H9 (cell line): ENCODE data around the gene NHSL1. TPM values are rescaled to one million over a fixed set of nuclear protein-coding genes. Genes with fewer than 3 reads are reported as not detected.

Source experiments
- DNase-seq: peaks from one replicate; pipeline ENCODE4 v3.0.0-alpha.2; 2017
- H2AFZ ChIP-seq: one replicate; pipeline ENCODE4 v1.6.1; 2013; ENCODE audit warnings: mild to moderate bottlenecking, low read length, control low read depth, moderate library complexity
- H2AK5ac ChIP-seq: 2 replicates; pipeline ENCODE4 v1.6.1; 2013; ENCODE audit warnings: low read length, control low read depth, mixed read lengths; ENCODE audit not compliant: insufficient read length
- H2BK120ac ChIP-seq: one replicate; pipeline ENCODE4 v1.6.1; 2013; ENCODE audit warnings: low read depth, mild to moderate bottlenecking, low read length, control low read depth, inconsistent platforms; ENCODE audit not compliant: poor library complexity, severe bottlenecking
- H2BK12ac ChIP-seq: 2 replicates; pipeline ENCODE4 v1.6.1; 2013; ENCODE audit warnings: low read length, control low read depth, mixed read lengths, low read depth; ENCODE audit not compliant: insufficient read length
- H2BK15ac ChIP-seq: 2 replicates; pipeline ENCODE4 v1.6.1; 2013; ENCODE audit warnings: low read depth, low read length, control low read depth
- H2BK20ac ChIP-seq: one replicate; pipeline ENCODE4 v1.6.1; 2013; ENCODE audit warnings: low read depth, mild to moderate bottlenecking, low read length, control low read depth, inconsistent platforms; ENCODE audit not compliant: poor library complexity, severe bottlenecking
- H2BK5ac ChIP-seq: 2 replicates; pipeline ENCODE4 v1.6.1; 2013; ENCODE audit warnings: low read length, control low read depth, mixed read lengths; ENCODE audit not compliant: insufficient read length
- H3K14ac ChIP-seq: 2 replicates; pipeline ENCODE4 v1.6.1; 2013; ENCODE audit warnings: low read length, control low read depth; ENCODE audit not compliant: insufficient read depth
- H3K18ac ChIP-seq: 2 replicates; pipeline ENCODE4 v1.6.1; 2013; ENCODE audit warnings: low read depth, mild to moderate bottlenecking, mixed read lengths, low read length, control low read depth; ENCODE audit not compliant: insufficient read length
- H3K23ac ChIP-seq: 2 replicates; pipeline ENCODE4 v1.6.1; 2013; ENCODE audit warnings: low read length, control low read depth, mixed read lengths, low read depth; ENCODE audit not compliant: insufficient read length
- H3K23me2 ChIP-seq: 2 replicates; pipeline ENCODE4 v1.6.1; 2013; ENCODE audit warnings: low read depth, mild to moderate bottlenecking, mixed read lengths, low read length, control low read depth; ENCODE audit not compliant: insufficient read length, poor library complexity, severe bottlenecking
- H3K27ac ChIP-seq: 2 replicates; pipeline ENCODE4 v1.5.1; 2013; ENCODE audit warnings: low read length, control low read depth, mixed read lengths, low read depth; ENCODE audit not compliant: insufficient read length
- H3K27me3 ChIP-seq: 2 replicates; pipeline ENCODE4 v1.6.1; 2013; ENCODE audit warnings: low read length, control low read depth, inconsistent platforms; ENCODE audit not compliant: insufficient read depth
- H3K4ac ChIP-seq: 2 replicates; pipeline ENCODE4 v1.6.1; 2013; ENCODE audit warnings: low read depth, mild to moderate bottlenecking, control low read depth, inconsistent platforms, low read length, moderate library complexity
- H3K4me1 ChIP-seq: 2 replicates; pipeline ENCODE4 v1.6.1; 2013; ENCODE audit warnings: low read length, control low read depth, inconsistent platforms; ENCODE audit not compliant: insufficient read depth
- H3K4me2 ChIP-seq: 2 replicates; pipeline ENCODE4 v1.6.1; 2013; ENCODE audit warnings: low read length, control low read depth, mixed read lengths; ENCODE audit not compliant: insufficient read length, insufficient read depth
- H3K56ac ChIP-seq: 2 replicates; pipeline ENCODE4 v1.6.1; 2013; ENCODE audit warnings: low read depth, mild to moderate bottlenecking, mixed read lengths, low read length, control low read depth; ENCODE audit not compliant: insufficient read length
- H3K79me1 ChIP-seq: 2 replicates; pipeline ENCODE4 v1.6.1; 2013; ENCODE audit warnings: low read depth, mild to moderate bottlenecking, moderate library complexity, low read length, control low read depth, inconsistent platforms; ENCODE audit not compliant: insufficient read depth, poor library complexity, severe bottlenecking
- H3K79me2 ChIP-seq: 2 replicates; pipeline ENCODE4 v1.6.1; 2013; ENCODE audit warnings: low read length, control low read depth, inconsistent platforms; ENCODE audit not compliant: insufficient read depth
- H3K9ac ChIP-seq: 2 replicates; pipeline ENCODE4 v1.6.1; 2013; ENCODE audit warnings: low read length, control low read depth, mixed read lengths; ENCODE audit not compliant: insufficient read length; ENCODE audit errors: extremely low read depth
- H3K9me3 ChIP-seq: one replicate; pipeline ENCODE4 v1.6.1; 2013; ENCODE audit warnings: low read depth, low read length, inconsistent platforms; ENCODE audit not compliant: control insufficient read depth
- H3T11ph ChIP-seq: one replicate; pipeline ENCODE4 v1.6.1; 2013; ENCODE audit warnings: mild to moderate bottlenecking, low read length, control low read depth, inconsistent platforms
- H4K20me1 ChIP-seq: one replicate; pipeline ENCODE4 v1.6.1; 2013; ENCODE audit not compliant: control insufficient read depth, insufficient read length, insufficient read depth
- H4K5ac ChIP-seq: 2 replicates; pipeline ENCODE4 v1.6.1; 2013; ENCODE audit warnings: low read depth, mild to moderate bottlenecking, mixed read lengths, low read length, control low read depth; ENCODE audit not compliant: insufficient read length
- H4K8ac ChIP-seq: replicated peaks from 2 replicates; pipeline ENCODE4 v1.6.1; 2013; ENCODE audit warnings: low read length, control low read depth, mixed read lengths, low read depth; ENCODE audit not compliant: insufficient read length
- H4K91ac ChIP-seq: 2 replicates; pipeline ENCODE4 v1.6.1; 2013; ENCODE audit warnings: low read depth, mild to moderate bottlenecking, moderate library complexity, mixed read lengths, low read length, control low read depth; ENCODE audit not compliant: insufficient read length
- H3K27ac Mint-ChIP-seq, 3 experiments: 2 replicates in 2 of 3; 3 replicates in 1 of 3; pipeline ENCODE4 v1.8.0; 2020 to 2021; ENCODE audit warnings: mixed read lengths in 3 of 3, mild to moderate bottlenecking in 1 of 3, moderate library complexity in 1 of 3
- H3K27me3 Mint-ChIP-seq: 2 replicates; pipeline ENCODE4 v1.8.0; 2021; ENCODE audit warnings: low read depth, mild to moderate bottlenecking, moderate library complexity, mixed read lengths
- H3K36me3 Mint-ChIP-seq, 3 experiments: 2 replicates in 2 of 3; 3 replicates in 1 of 3; pipeline ENCODE4 v1.8.0; 2020 to 2021; ENCODE audit warnings: low read depth in 3 of 3, mixed read lengths in 3 of 3; ENCODE audit not compliant: insufficient read depth in 1 of 3
- H3K4me1 Mint-ChIP-seq, 2 experiments: 2 replicates each; pipeline ENCODE4 v1.8.0; 2020; ENCODE audit warnings: mixed read lengths in 2 of 2
- H3K4me3 Mint-ChIP-seq, 2 experiments: 2 replicates in 1 of 2; 3 replicates in 1 of 2; pipeline ENCODE4 v1.8.0; 2020 to 2021; ENCODE audit warnings: mild to moderate bottlenecking in 2 of 2, mixed read lengths in 2 of 2, moderate library complexity in 1 of 2
- H3K9me3 Mint-ChIP-seq, 2 experiments: 2 replicates in 1 of 2; 3 replicates in 1 of 2; pipeline ENCODE4 v1.8.0; 2020; ENCODE audit warnings: mild to moderate bottlenecking in 2 of 2, mixed read lengths in 2 of 2, moderate library complexity in 1 of 2
- WGBS: extraction: QIAGEN DNeasy Blood & Tissue Kit; methylation state at CpG from one replicate; pipeline ENCODE4 v1.1.7; 2013; ENCODE audit warnings: missing lambda C conversion rate, low lambda C conversion rate, mixed read lengths; ENCODE audit not compliant: insufficient read length; ENCODE audit errors: extremely low coverage; 5-methylcytosine and 5-hydroxymethylcytosine counted together
- total RNA-seq: library from RNA; stranded (reverse); gene quantifications from 2 replicates; pipeline ENCODE4 v1.2.1, GENCODE V29; 2021
- TF ChIP-seq, protein P1 (sequence below): fragments of 200-600 bp; sonication (generic); conservative IDR thresholded peaks from 3 replicates; pipeline ENCODE4 v1.8.0; 2021; ENCODE audit warnings: antibody characterized with exemption, mild to moderate bottlenecking

NHSL1 gene
- total RNA-seq, 1 experiment from 2014 or later: 28.7 TPM

DNA sequence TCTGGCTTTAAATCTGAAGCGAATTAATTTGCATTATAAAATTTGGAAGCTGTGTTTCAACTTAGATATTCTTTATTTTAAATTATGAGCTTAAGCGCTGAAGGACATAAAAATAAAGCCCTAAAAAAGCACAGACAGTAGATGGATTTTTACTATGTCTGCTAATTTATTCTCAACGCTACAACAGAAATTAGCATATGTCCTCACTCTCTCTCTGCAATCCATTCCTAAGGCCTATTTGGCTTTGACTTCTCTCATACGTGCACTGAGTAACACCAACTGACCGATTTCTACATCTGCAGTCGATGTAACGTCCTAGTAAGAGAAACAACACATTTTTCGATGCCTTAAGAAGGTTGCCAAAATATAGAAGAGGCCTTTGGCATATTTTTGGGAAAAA, 71.6 kb downstream of the NHSL1 start:
- H3K4me3 Mint-ChIP-seq: no peak overlapping the region
- Histone ChIP-seq H4K91ac (no peak overlapping the region), H3K9ac (no peak overlapping the region), H3T11ph (no peak overlapping the region), H2BK120ac (no peak overlapping the region), H3K27ac (no peak overlapping the region), H2BK5ac (no peak overlapping the region), H4K20me1 (no peaks in the 10 kb centered on the region), H2AK5ac (no peak overlapping the region), H3K79me2 (no peaks in the 10 kb centered on the region), H2BK20ac (no peak overlapping the region), H3K27me3 (no peaks in the 10 kb centered on the region), H3K56ac (no peak overlapping the region), H3K4ac (no peak overlapping the region), H4K5ac (no peak overlapping the region), H3K14ac (no peak overlapping the region), H3K79me1 (no peaks in the 10 kb centered on the region), H4K8ac (no peak overlapping the region), H3K23ac (no peak overlapping the region), H3K4me2 (no peak overlapping the region), H2AFZ (no peak overlapping the region), H2BK15ac (no peak overlapping the region), H3K23me2 (no peaks in the 10 kb centered on the region), H2BK12ac (no peak overlapping the region), H3K4me1 (no peaks in the 10 kb centered on the region), H3K9me3 (no peaks in the 10 kb centered on the region), H3K18ac (no peak overlapping the region)
- H3K4me1 Mint-ChIP-seq: peaks cover 6 to 10% of the 10 kb centered on the region in 2 experiments; a peak in 3 of 4 replicates
- peaks cover 3 to 24% (median 7%) of the 10 kb centered on the region in 3 experiments; a peak in 6 of 7 replicates for H3K36me3 Mint-ChIP-seq
- no peaks in the 10 kb centered on the region for H3K27me3 Mint-ChIP-seq
- TF ChIP-seq, protein P1, sequence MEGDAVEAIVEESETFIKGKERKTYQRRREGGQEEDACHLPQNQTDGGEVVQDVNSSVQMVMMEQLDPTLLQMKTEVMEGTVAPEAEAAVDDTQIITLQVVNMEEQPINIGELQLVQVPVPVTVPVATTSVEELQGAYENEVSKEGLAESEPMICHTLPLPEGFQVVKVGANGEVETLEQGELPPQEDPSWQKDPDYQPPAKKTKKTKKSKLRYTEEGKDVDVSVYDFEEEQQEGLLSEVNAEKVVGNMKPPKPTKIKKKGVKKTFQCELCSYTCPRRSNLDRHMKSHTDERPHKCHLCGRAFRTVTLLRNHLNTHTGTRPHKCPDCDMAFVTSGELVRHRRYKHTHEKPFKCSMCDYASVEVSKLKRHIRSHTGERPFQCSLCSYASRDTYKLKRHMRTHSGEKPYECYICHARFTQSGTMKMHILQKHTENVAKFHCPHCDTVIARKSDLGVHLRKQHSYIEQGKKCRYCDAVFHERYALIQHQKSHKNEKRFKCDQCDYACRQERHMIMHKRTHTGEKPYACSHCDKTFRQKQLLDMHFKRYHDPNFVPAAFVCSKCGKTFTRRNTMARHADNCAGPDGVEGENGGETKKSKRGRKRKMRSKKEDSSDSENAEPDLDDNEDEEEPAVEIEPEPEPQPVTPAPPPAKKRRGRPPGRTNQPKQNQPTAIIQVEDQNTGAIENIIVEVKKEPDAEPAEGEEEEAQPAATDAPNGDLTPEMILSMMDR: no peak
- no peaks in the 10 kb centered on the region for H3K9me3 Mint-ChIP-seq
- DNase-seq: no peak
- no CpG with 5 or more reads among the region's 8 CpGs for WGBS
- H3K27ac Mint-ChIP-seq: no peak overlapping the region; a peak in 1 of 7 replicates
